Measurements from ENCODE around the gene SMPD1. TPM values are rescaled to one million over a fixed set of nuclear protein-coding genes. Genes with fewer than 3 reads are reported as not detected.
A peak's percentile ranks its signal among the peaks of the same experiment; 100 is the strongest.

Gene SMPD1
- total and polyA plus RNA-seq, 2 experiments from 2014 or later = 0.76 to 0.97 TPM

- TF ChIP-seq STAT1 (IDR thresholded peaks at IDR 0.05; ENCODE audit: unreplicated experiment) = no peak
- TF ChIP-seq POLR2AphosphoS5 (IDR thresholded peaks at IDR 0.05; ENCODE audit: low read depth) = no peak
Observed at GRCh38 chr11:6365659-6366058, 24.6 kb upstream of the SMPD1 start (continued).

- no peaks in the 10 kb centered on the region for H3K27me3 ChIP-seq (ENCODE audit: insufficient read depth)
- no peak for ATAC-seq
- Mint-ChIP-seq H3K27me3 (ENCODE audit: insufficient read depth, low read depth, poor library complexity) (no peaks in the 10 kb centered on the region), H3K4me1 (peaks cover 4% of the 10 kb centered on the region; the same call in 1 of the 3 replicates), H3K9me3 (no peaks in the 10 kb centered on the region), H3K36me3 (ENCODE audit: low read depth) (no peaks in the 10 kb centered on the region), H3K4me3 (no peak overlapping the region), H3K27ac (no peak overlapping the region)
- H3K4me3 ChIP-seq = no peak overlapping the region
- H3K9me2 ChIP-seq (ENCODE audit: insufficient read depth) = 0 out of 2 replicates have a peak, but pooled peaks cover 4% of the 10 kb centered on the region
- DNase-seq (ENCODE audit: low spot score) = peak; percentile 23
- no peaks in the 10 kb centered on the region for H4K20me1 ChIP-seq (replicated peaks; ENCODE audit: insufficient read depth)
- no peaks in the 10 kb centered on the region for H3K4me1 ChIP-seq (ENCODE audit: insufficient read depth)
- no peaks in the 10 kb centered on the region for H3F3A ChIP-seq (replicated peaks; ENCODE audit: low read depth)
- no peak overlapping the region for H3K27ac ChIP-seq (ENCODE audit: low read depth)
- no peak overlapping the region for H3K4me2 ChIP-seq
- TF ChIP-seq, protein P1, sequence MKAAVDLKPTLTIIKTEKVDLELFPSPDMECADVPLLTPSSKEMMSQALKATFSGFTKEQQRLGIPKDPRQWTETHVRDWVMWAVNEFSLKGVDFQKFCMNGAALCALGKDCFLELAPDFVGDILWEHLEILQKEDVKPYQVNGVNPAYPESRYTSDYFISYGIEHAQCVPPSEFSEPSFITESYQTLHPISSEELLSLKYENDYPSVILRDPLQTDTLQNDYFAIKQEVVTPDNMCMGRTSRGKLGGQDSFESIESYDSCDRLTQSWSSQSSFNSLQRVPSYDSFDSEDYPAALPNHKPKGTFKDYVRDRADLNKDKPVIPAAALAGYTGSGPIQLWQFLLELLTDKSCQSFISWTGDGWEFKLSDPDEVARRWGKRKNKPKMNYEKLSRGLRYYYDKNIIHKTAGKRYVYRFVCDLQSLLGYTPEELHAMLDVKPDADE (IDR thresholded peaks at IDR 0.05) = no peak
- no peak for TF ChIP-seq STAT1 (IDR thresholded peaks at IDR 0.05; ENCODE audit: unreplicated experiment)
- no peaks in the 10 kb centered on the region for H3K79me2 ChIP-seq (replicated peaks; ENCODE audit: insufficient read depth)
- peak overlapping the region; percentile 90; the same call in 1 of the 2 replicates for H2AFZ ChIP-seq
- no peaks in the 10 kb centered on the region for H3K36me3 ChIP-seq (ENCODE audit: insufficient read depth)
Observed at GRCh38 chr11:6371825-6372224, 18.4 kb upstream of the SMPD1 start.

- Histone ChIP-seq H3K27me3 (ENCODE audit: insufficient read depth) (no peaks in the 10 kb centered on the region), H2AFZ (no peak overlapping the region), H3K9me2 (ENCODE audit: insufficient read depth) (no peaks in the 10 kb centered on the region), H3F3A (replicated peaks; ENCODE audit: low read depth) (peaks cover 3% of the 10 kb centered on the region; the same call in 1 of the 2 replicates), H3K4me3 (no peak overlapping the region), H3K79me2 (replicated peaks; ENCODE audit: insufficient read depth) (no peaks in the 10 kb centered on the region), H3K36me3 (ENCODE audit: insufficient read depth) (no peaks in the 10 kb centered on the region), H4K20me1 (replicated peaks; ENCODE audit: insufficient read depth) (no peaks in the 10 kb centered on the region), H3K4me1 (ENCODE audit: insufficient read depth) (peaks cover 11% of the 10 kb centered on the region), H3K4me2 (no peak overlapping the region), H3K27ac (ENCODE audit: low read depth) (no peak overlapping the region)
- ATAC-seq = no peak
- H3K4me3 Mint-ChIP-seq = no peak overlapping the region
- no peaks in the 10 kb centered on the region for H3K27me3 Mint-ChIP-seq (ENCODE audit: insufficient read depth, low read depth, poor library complexity)
- peaks cover 13% of the 10 kb centered on the region for H3K4me1 Mint-ChIP-seq
- no peak overlapping the region for H3K27ac Mint-ChIP-seq
- DNase-seq (ENCODE audit: low spot score) = no peak
- H3K9me3 Mint-ChIP-seq = no peaks in the 10 kb centered on the region
- H3K36me3 Mint-ChIP-seq (ENCODE audit: low read depth) = no peaks in the 10 kb centered on the region
- TF ChIP-seq POLR2AphosphoS5 (IDR thresholded peaks at IDR 0.05; ENCODE audit: low read depth) (no peak), EZH2phosphoT487 (IDR thresholded peaks at IDR 0.05; ENCODE audit: unreplicated experiment) (no peak), CTCF (conservative IDR thresholded peaks at IDR 0.05; ENCODE audit: low read depth in 2 of 2) (no peak), STAT1 (IDR thresholded peaks at IDR 0.05; ENCODE audit: unreplicated experiment) (no peak), ZNF331 (CRISPR knock-in tag; IDR thresholded peaks at IDR 0.05; ENCODE audit: low read depth) (no peak), JUNB (IDR thresholded peaks at IDR 0.05; ENCODE audit: unreplicated experiment) (no peak), CREB1 (CRISPR knock-in tag; IDR thresholded peaks at IDR 0.05; ENCODE audit: low read depth) (no peak), EZH2 (IDR thresholded peaks at IDR 0.05; ENCODE audit: low read depth, unreplicated experiment) (no peak), ZNF114 (CRISPR knock-in tag; IDR thresholded peaks at IDR 0.05) (no peak)
- TF ChIP-seq, protein P1 (IDR thresholded peaks at IDR 0.05) = no peak
- TF ChIP-seq, protein P2, sequence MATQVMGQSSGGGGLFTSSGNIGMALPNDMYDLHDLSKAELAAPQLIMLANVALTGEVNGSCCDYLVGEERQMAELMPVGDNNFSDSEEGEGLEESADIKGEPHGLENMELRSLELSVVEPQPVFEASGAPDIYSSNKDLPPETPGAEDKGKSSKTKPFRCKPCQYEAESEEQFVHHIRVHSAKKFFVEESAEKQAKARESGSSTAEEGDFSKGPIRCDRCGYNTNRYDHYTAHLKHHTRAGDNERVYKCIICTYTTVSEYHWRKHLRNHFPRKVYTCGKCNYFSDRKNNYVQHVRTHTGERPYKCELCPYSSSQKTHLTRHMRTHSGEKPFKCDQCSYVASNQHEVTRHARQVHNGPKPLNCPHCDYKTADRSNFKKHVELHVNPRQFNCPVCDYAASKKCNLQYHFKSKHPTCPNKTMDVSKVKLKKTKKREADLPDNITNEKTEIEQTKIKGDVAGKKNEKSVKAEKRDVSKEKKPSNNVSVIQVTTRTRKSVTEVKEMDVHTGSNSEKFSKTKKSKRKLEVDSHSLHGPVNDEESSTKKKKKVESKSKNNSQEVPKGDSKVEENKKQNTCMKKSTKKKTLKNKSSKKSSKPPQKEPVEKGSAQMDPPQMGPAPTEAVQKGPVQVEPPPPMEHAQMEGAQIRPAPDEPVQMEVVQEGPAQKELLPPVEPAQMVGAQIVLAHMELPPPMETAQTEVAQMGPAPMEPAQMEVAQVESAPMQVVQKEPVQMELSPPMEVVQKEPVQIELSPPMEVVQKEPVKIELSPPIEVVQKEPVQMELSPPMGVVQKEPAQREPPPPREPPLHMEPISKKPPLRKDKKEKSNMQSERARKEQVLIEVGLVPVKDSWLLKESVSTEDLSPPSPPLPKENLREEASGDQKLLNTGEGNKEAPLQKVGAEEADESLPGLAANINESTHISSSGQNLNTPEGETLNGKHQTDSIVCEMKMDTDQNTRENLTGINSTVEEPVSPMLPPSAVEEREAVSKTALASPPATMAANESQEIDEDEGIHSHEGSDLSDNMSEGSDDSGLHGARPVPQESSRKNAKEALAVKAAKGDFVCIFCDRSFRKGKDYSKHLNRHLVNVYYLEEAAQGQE (IDR thresholded peaks at IDR 0.05; ENCODE audit: unreplicated experiment) = no peak
Observed at GRCh38 chr11:6377902-6378639, 12.2 kb upstream of the SMPD1 start.

All from GM23338 (cell line).